Measurements from ENCODE around the gene ELF5.

ELF5 gene

GRCh38 chr11:34549271-34549670 lies 35.7 kb upstream of the ELF5 start:
- no peak overlapping the region for H3K4me3 ChIP-seq (ENCODE audit: low read depth, low read length)
- TF ChIP-seq CTCF (IDR thresholded peaks at IDR 0.05; ENCODE audit: low read depth, low read length, missing control alignments): no peak
- DNase-seq (ENCODE audit: low read depth): no peak
- in situ Hi-C loops (cut with HindIII; ENCODE audit: low sequenced_read_pairs): no loop called here

- H3K4me3 ChIP-seq (ENCODE audit: low read depth, low read length): no peak overlapping the region
- in situ Hi-C loops (cut with HindIII; ENCODE audit: low sequenced_read_pairs): no loop called here
- TF ChIP-seq CTCF (IDR thresholded peaks at IDR 0.05; ENCODE audit: low read depth, low read length, missing control alignments): no peak
These were observed 34.7 kb upstream of the ELF5 start for GRCh38 chr11:34548278-34548677.

GRCh38 chr11:34546511-34547209 lies 33.1 kb upstream of the ELF5 start:
- DNase-seq (ENCODE audit: low read depth): no peak
- H3K4me3 ChIP-seq (ENCODE audit: low read depth, low read length): no peak overlapping the region
- in situ Hi-C loops (cut with HindIII; ENCODE audit: low sequenced_read_pairs): no loop called here
- no peak for TF ChIP-seq CTCF (IDR thresholded peaks at IDR 0.05; ENCODE audit: low read depth, low read length, missing control alignments)

More at GRCh38 chr11:34548278-34548677, 34.7 kb upstream of the ELF5 start:
- no peak for DNase-seq (ENCODE audit: low read depth)

- in situ Hi-C loops (cut with HindIII; ENCODE audit: low sequenced_read_pairs): no loop called here
- H3K4me3 ChIP-seq (ENCODE audit: low read depth, low read length): no peak overlapping the region
- DNase-seq (ENCODE audit: low read depth): no peak
- TF ChIP-seq CTCF (IDR thresholded peaks at IDR 0.05; ENCODE audit: low read depth, low read length, missing control alignments): no peak
These were observed 28.5 kb upstream of the ELF5 start for GRCh38 chr11:34542089-34542488.

GRCh38 chr11:34540870-34541269 lies 27.3 kb upstream of the ELF5 start:
- in situ Hi-C loops (cut with HindIII; ENCODE audit: low sequenced_read_pairs): no loop called here
- DNase-seq (ENCODE audit: low read depth): no peak
- TF ChIP-seq CTCF (IDR thresholded peaks at IDR 0.05; ENCODE audit: low read depth, low read length, missing control alignments): no peak
- H3K4me3 ChIP-seq (ENCODE audit: low read depth, low read length): no peak overlapping the region

- no peak for TF ChIP-seq CTCF (IDR thresholded peaks at IDR 0.05; ENCODE audit: low read depth, low read length, missing control alignments)
- DNase-seq (ENCODE audit: low read depth): no peak
- no peak overlapping the region for H3K4me3 ChIP-seq (ENCODE audit: low read depth, low read length)
- in situ Hi-C loops (cut with HindIII; ENCODE audit: low sequenced_read_pairs): no loop called here
These were observed 24.0 kb upstream of the ELF5 start for GRCh38 chr11:34537636-34538035.
